HepG2 (cell line): ENCODE measurements around the gene CEBPG. TPM values are rescaled to one million over a fixed set of nuclear protein-coding genes. Genes with fewer than 3 reads are reported as not detected.
A peak's percentile ranks its signal among the peaks of the same experiment; 100 is the strongest.

ENCODE experiments used
- FLYWCH1 ChIP-seq: sonication (generic); formaldehyde crosslinking; IDR thresholded peaks from 2 replicates; pipeline ENCODE4 v1.8.1; 2023; ENCODE audit warnings: mild to moderate bottlenecking, missing genetic modification reagents
- FOSL1 ChIP-seq: sonication (generic); formaldehyde crosslinking; IDR thresholded peaks from 2 replicates; pipeline ENCODE4 v1.9.0; 2021; ENCODE audit warnings: missing genetic modification reagents, borderline replicate concordance
- HOXA3 ChIP-seq: sonication (generic); formaldehyde crosslinking; IDR thresholded peaks from 2 replicates; pipeline ENCODE4 v1.5.0; 2020; ENCODE audit warnings: missing genetic modification reagents
- KDM6A ChIP-seq: IDR thresholded peaks from 2 replicates; pipeline ENCODE4 v1.6.1; 2016; ENCODE audit warnings: low read depth
- KLF16 ChIP-seq, 2 experiments: sonication (generic) in 1 of 2; formaldehyde crosslinking in 1 of 2; IDR thresholded peaks; 2 replicates each; pipeline versions ENCODE4 v1.6.1 to v1.8.0; 2016 to 2023; ENCODE audit warnings: missing genetic modification reagents in 2 of 2, missing compliant biosample characterization in 1 of 2
- MAF1 ChIP-seq: sonication (generic); formaldehyde crosslinking; IDR thresholded peaks from 2 replicates; pipeline ENCODE4 v1.5.0; 2020; ENCODE audit warnings: missing genetic modification reagents, borderline replicate concordance
- MEIS1 ChIP-seq: sonication (generic); formaldehyde crosslinking; IDR thresholded peaks from 2 replicates; pipeline ENCODE4 v1.9.0; 2021; ENCODE audit warnings: mild to moderate bottlenecking, missing genetic modification reagents, moderate library complexity, borderline replicate concordance
- NFE2 ChIP-seq: sonication (generic); formaldehyde crosslinking; IDR thresholded peaks from 2 replicates; pipeline ENCODE4 v1.4.0; 2020; ENCODE audit warnings: missing genetic modification reagents
- SSRP1 ChIP-seq: IDR thresholded peaks from 2 replicates; pipeline ENCODE4 v1.6.1; 2016; ENCODE audit warnings: control low read depth
- TCF12 ChIP-seq, 2 experiments: fragments of 450-650 bp in 1 of 2; sonication (generic) in 1 of 2; formaldehyde crosslinking in 1 of 2; IDR thresholded peaks; 2 replicates each; pipeline versions ENCODE4 v1.6.1 to v1.8.0; 2017 to 2022; ENCODE audit warnings: antibody characterized with exemption in 1 of 2, mild to moderate bottlenecking in 1 of 2, missing genetic modification reagents in 1 of 2, moderate library complexity in 1 of 2
- ZKSCAN1 ChIP-seq: fragments of 150-350 bp; IDR thresholded peaks from 2 replicates; pipeline ENCODE4 v1.6.1; 2014; ENCODE audit warnings: low read length
- ZKSCAN5 ChIP-seq: sonication (generic); formaldehyde crosslinking; IDR thresholded peaks from 2 replicates; pipeline ENCODE4 v1.5.1; 2020; ENCODE audit warnings: mild to moderate bottlenecking, missing genetic modification reagents
- ZNF12 ChIP-seq: sonication (generic); formaldehyde crosslinking; IDR thresholded peaks from 2 replicates; pipeline ENCODE4 v1.5.0; 2020; ENCODE audit warnings: missing genetic modification reagents
- ZNF263 ChIP-seq: sonication (generic); formaldehyde crosslinking; IDR thresholded peaks from 2 replicates; pipeline ENCODE4 v1.4.0; 2020; ENCODE audit warnings: missing genetic modification reagents
- ZNF274 ChIP-seq: sonication (generic); formaldehyde crosslinking; IDR thresholded peaks from 2 replicates; pipeline ENCODE4 v1.5.1; 2020; ENCODE audit warnings: mild to moderate bottlenecking, missing genetic modification reagents
- ZNF296 ChIP-seq: sonication (generic); formaldehyde crosslinking; conservative IDR thresholded peaks from 2 replicates; pipeline ENCODE4 v1.5.0; 2020; ENCODE audit warnings: mild to moderate bottlenecking, missing genetic modification reagents
- ZNF451 ChIP-seq: sonication (generic); formaldehyde crosslinking; IDR thresholded peaks from 2 replicates; pipeline ENCODE4 v1.5.0; 2020; ENCODE audit warnings: mild to moderate bottlenecking, missing genetic modification reagents
- ZNF580 ChIP-seq: IDR thresholded peaks from 2 replicates; pipeline ENCODE4 v1.6.1; 2016; ENCODE audit warnings: low read depth, borderline replicate concordance
- ZNF598 ChIP-seq: sonication (generic); formaldehyde crosslinking; IDR thresholded peaks from 2 replicates; pipeline ENCODE4 v1.5.1; 2020; ENCODE audit warnings: mild to moderate bottlenecking, missing genetic modification reagents, borderline replicate concordance
- ZNF687 ChIP-seq: sonication (generic); formaldehyde crosslinking; IDR thresholded peaks from 2 replicates; pipeline ENCODE4 v1.5.1; 2020; ENCODE audit warnings: mild to moderate bottlenecking, missing genetic modification reagents, moderate library complexity
- ZNF891 ChIP-seq: sonication (generic); formaldehyde crosslinking; IDR thresholded peaks from 2 replicates; pipeline ENCODE4 v1.5.0; 2020; ENCODE audit warnings: mild to moderate bottlenecking, missing genetic modification reagents
- ZZZ3 ChIP-seq: sonication (generic); formaldehyde crosslinking; IDR thresholded peaks from 2 replicates; pipeline ENCODE4 v1.4.0; 2020; ENCODE audit warnings: missing genetic modification reagents, mild to moderate bottlenecking, borderline replicate concordance
- polyA plus RNA-seq, 8 experiments: library from polyadenylated mRNA; depleted of rRNA in 3 of 8; stranded (reverse) in 7 of 8; unstranded in 1 of 8; fragments of >200 nt; fragmentation: Illumina TruSeq in 4 of 8; extraction: Trizol in 4 of 8; gene quantifications; 2 replicates each; pipeline versions ENCODE4 v1.2.1 to v1.2.3, GENCODE V29; 2011 to 2016; ENCODE audit warnings: low read depth in 4 of 8, missing spikeins in 1 of 8, mixed read lengths in 1 of 8; ENCODE audit not compliant: insufficient read depth in 1 of 8
- total RNA-seq, 5 experiments: library from RNA; depleted of rRNA; stranded (reverse); fragments of >200 nt; fragmentation: Illumina TruSeq; extraction: Trizol; gene quantifications; 2 replicates each; pipeline ENCODE4 v1.2.3, GENCODE V29; 2016; ENCODE audit warnings: low read depth in 1 of 5
- TF ChIP-seq, protein P1 (sequence below), 2 experiments: sonication (generic) in 1 of 2; formaldehyde crosslinking in 1 of 2; IDR thresholded peaks; 2 replicates each; pipeline versions ENCODE4 v1.5.1 to v1.6.1; 2011 to 2020; ENCODE audit warnings: borderline replicate concordance in 1 of 2, low read depth in 1 of 2, low read length in 1 of 2, mild to moderate bottlenecking in 1 of 2, missing genetic modification reagents in 1 of 2, moderate library complexity in 1 of 2

The CEBPG gene
- total and polyA plus RNA-seq, 2 of the 13 experiments (the other 11 are each of a cell fraction or from before 2014, with no cell fraction given): 25.7 to 34.3 TPM

GRCh38 chr19:33396701-33397535 lies 23.4 kb downstream of the CEBPG start (continued):
- TF ChIP-seq ZNF580 (CRISPR knock-in tag) (no peak; the same call in 1 of the 2 replicates), TCF12 (IDR thresholded peaks at IDR 0.05) (no peak), TCF12 (CRISPR knock-in tag; IDR thresholded peaks at IDR 0.05) (peak; percentile 98), KLF16 (CRISPR knock-in tag; IDR thresholded peaks at IDR 0.05) (peak in 1 of 2 experiments; percentile 67; a peak in 2 of 4 replicates), MEIS1 (CRISPR knock-in tag) (peak; percentile 84; the same call in 1 of the 2 replicates), FLYWCH1 (no peak), ZNF451 (CRISPR knock-in tag) (peak; percentile 79), ZNF274 (0 out of 2 replicates have a peak, but pooled peaks have one; percentile 20), ZZZ3 (CRISPR knock-in tag) (no peak), KDM6A (peak; percentile 68; the same call in 1 of the 2 replicates), ZNF687 (CRISPR knock-in tag) (peak; percentile 95), ZNF891 (CRISPR knock-in tag) (peak; percentile 47; the same call in 1 of the 2 replicates), ZNF12 (CRISPR knock-in tag) (0 out of 2 replicates have a peak, but pooled peaks have one; percentile 28), FOSL1 (CRISPR knock-in tag) (no peak), SSRP1 (CRISPR knock-in tag) (no peak), ZNF598 (CRISPR knock-in tag) (0 out of 2 replicates have a peak, but pooled peaks have one; percentile 38), NFE2 (CRISPR knock-in tag) (no peak), HOXA3 (CRISPR knock-in tag) (peak; percentile 92), ZNF296 (CRISPR knock-in tag) (peak; percentile 74; the same call in 1 of the 2 replicates), MAF1 (0 out of 2 replicates have a peak, but pooled peaks have one; percentile 51), ZKSCAN5 (CRISPR knock-in tag) (no peak), ZNF263 (peak; percentile 74), ZKSCAN1 (no peak)
- TF ChIP-seq, protein P1, sequence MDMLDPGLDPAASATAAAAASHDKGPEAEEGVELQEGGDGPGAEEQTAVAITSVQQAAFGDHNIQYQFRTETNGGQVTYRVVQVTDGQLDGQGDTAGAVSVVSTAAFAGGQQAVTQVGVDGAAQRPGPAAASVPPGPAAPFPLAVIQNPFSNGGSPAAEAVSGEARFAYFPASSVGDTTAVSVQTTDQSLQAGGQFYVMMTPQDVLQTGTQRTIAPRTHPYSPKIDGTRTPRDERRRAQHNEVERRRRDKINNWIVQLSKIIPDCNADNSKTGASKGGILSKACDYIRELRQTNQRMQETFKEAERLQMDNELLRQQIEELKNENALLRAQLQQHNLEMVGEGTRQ (IDR thresholded peaks at IDR 0.05; ENCODE audit: low read depth, low read length): no peak
- TF ChIP-seq, protein P1 (CRISPR knock-in tag; IDR thresholded peaks at IDR 0.05; ENCODE audit: borderline replicate concordance): no peak
